Panc1 (cell line): ENCODE results near the gene LRRC26.

Experiments used
- CTCF ChIP-seq: fragments of 450-650 bp; IDR thresholded peaks from 2 replicates; pipeline ENCODE4 v1.5.1; 2017; ENCODE audit warnings: mild to moderate bottlenecking
- POLR2AphosphoS5 ChIP-seq: IDR thresholded peaks from 2 replicates; pipeline ENCODE4 v1.6.1; 2012; ENCODE audit warnings: mild to moderate bottlenecking, low read depth, low read length, moderate library complexity
- REST ChIP-seq, 2 experiments: IDR thresholded peaks; 2 replicates each; pipeline ENCODE4 v1.6.1; 2011 to 2012; ENCODE audit warnings: low read depth in 2 of 2, control low read depth in 1 of 2, low read length in 1 of 2, mild to moderate bottlenecking in 1 of 2, moderate library complexity in 1 of 2; ENCODE audit not compliant: insufficient read depth in 1 of 2
- SIN3A ChIP-seq: IDR thresholded peaks from 2 replicates; pipeline ENCODE4 v1.6.1; 2012; ENCODE audit warnings: low read depth, mild to moderate bottlenecking, low read length, moderate library complexity, borderline replicate concordance; ENCODE audit not compliant: insufficient read depth
- TCF7L2 ChIP-seq: IDR thresholded peaks from 2 replicates; pipeline ENCODE4 v1.6.1; 2011; ENCODE audit warnings: mild to moderate bottlenecking, low read depth, low read length, inconsistent platforms

GRCh38 chr9:137157618-137158415 is 12.0 kb downstream of the LRRC26 start:
- TF ChIP-seq CTCF: no peak
- TF ChIP-seq POLR2AphosphoS5: no peak
- no peak for TF ChIP-seq REST (IDR thresholded peaks at IDR 0.05; ENCODE audit: insufficient read depth in 1 of 2, low read depth in 2 of 2, low read length in 1 of 2)
- no peak for TF ChIP-seq TCF7L2
- TF ChIP-seq SIN3A: no peak
